Kidney epithelial cell (primary cell): ENCODE measurements around the gene TSEN15. TPM values are rescaled to one million over a fixed set of nuclear protein-coding genes. Genes with fewer than 3 reads are reported as not detected.

Source experiments
- DNase-seq: peaks from one replicate; pipeline ENCODE4 v3.0.0-alpha.2; 2010; ENCODE audit warnings: low read depth
- H3K27me3 ChIP-seq: 2 replicates; pipeline ENCODE4 v1.6.0; 2011; ENCODE audit warnings: low read length; ENCODE audit not compliant: control insufficient read depth, insufficient read depth
- H3K36me3 ChIP-seq: 2 replicates; pipeline ENCODE4 v1.5.1; 2011; ENCODE audit warnings: low read length; ENCODE audit not compliant: control insufficient read depth, insufficient read depth
- H3K4me3 ChIP-seq: 2 replicates; pipeline ENCODE4 v1.5.1; 2011; ENCODE audit warnings: low read depth, mild to moderate bottlenecking, control low read depth, low read length
- total RNA-seq: library from RNA; depleted of rRNA; stranded (reverse); fragments of >200 nt; gene quantifications from 2 replicates; pipeline ENCODE4 v1.2.3, GENCODE V29; 2015
- TF ChIP-seq, protein P1 (sequence below): IDR thresholded peaks from 2 replicates; pipeline ENCODE4 v1.5.1; 2011; ENCODE audit warnings: mild to moderate bottlenecking, moderate library complexity, low read length, control low read depth, inconsistent platforms; ENCODE audit not compliant: insufficient read depth, poor library complexity, severe bottlenecking

TSEN15 gene
- total RNA-seq, 1 donor from 2014 or later, result 50.1 TPM

DNA sequence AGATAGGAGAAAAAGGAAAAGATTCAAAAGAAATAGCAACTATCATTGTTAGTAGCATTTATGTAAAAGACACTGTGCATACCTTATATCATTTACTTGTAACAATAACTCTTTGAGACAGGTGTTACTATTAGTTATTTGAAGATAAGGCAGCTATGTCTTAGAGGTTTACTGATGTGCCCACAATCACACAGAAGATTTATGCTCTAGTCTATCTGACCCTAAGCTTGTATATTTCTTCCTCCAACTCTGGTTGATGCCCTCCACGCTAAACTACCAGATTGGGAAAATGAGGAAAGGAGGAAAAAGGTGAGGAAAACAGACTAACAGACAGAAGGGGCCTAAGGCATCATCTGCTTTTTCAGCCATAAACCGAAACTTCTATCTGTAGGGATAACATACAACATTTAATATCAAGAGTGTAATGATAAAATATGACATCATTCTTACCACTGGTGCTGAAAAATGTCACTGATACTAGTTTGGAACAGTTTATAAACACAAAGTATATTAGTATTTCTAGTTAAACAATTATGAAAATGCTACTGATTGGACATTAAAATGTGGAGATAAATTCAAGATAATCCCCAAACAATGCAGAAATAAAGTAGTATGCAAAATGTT, 19.1 kb upstream of the TSEN15 start:
- Histone ChIP-seq H3K36me3 (no peaks in the 10 kb centered on the region), H3K27me3 (peaks cover 10% of the 10 kb centered on the region), H3K4me3 (no peak overlapping the region)
- TF ChIP-seq, protein P1, sequence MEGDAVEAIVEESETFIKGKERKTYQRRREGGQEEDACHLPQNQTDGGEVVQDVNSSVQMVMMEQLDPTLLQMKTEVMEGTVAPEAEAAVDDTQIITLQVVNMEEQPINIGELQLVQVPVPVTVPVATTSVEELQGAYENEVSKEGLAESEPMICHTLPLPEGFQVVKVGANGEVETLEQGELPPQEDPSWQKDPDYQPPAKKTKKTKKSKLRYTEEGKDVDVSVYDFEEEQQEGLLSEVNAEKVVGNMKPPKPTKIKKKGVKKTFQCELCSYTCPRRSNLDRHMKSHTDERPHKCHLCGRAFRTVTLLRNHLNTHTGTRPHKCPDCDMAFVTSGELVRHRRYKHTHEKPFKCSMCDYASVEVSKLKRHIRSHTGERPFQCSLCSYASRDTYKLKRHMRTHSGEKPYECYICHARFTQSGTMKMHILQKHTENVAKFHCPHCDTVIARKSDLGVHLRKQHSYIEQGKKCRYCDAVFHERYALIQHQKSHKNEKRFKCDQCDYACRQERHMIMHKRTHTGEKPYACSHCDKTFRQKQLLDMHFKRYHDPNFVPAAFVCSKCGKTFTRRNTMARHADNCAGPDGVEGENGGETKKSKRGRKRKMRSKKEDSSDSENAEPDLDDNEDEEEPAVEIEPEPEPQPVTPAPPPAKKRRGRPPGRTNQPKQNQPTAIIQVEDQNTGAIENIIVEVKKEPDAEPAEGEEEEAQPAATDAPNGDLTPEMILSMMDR, result no peak
- DNase-seq, result no peak

DNA sequence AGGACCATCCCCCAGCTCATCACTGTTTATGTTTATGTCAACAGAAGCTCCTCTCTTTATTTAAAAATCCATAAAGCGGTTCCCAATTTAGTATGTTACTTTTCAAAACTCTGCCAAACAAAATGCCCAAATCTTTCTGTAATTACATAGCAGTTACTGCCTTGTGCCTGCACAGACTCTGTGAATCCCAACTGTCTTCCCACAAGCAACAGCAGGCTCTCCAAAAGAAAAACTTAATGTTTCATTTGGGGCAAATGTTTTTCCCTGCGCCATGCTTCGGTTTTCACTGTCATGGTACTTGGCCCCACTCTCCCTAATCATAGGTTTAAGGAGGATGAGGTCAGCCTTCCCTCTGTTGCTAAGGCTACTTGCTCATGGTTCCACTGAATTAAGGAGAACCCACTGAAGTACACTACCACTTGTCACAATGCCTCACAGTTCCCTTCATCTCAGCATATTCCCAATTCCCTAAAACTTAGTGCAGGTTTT, 18.6 kb upstream of the TSEN15 start:
- H3K27me3 ChIP-seq, result peaks cover 10% of the 10 kb centered on the region
- TF ChIP-seq, protein P1, result no peak

GRCh38 chr1:184033711-184034167, 17.8 kb upstream of the TSEN15 start:
- TF ChIP-seq, protein P1, result no peak
- Histone ChIP-seq H3K4me3 (no peak overlapping the region), H3K27me3 (peaks cover 10% of the 10 kb centered on the region), H3K36me3 (no peaks in the 10 kb centered on the region)
- no peak for DNase-seq

More for the DNA sequence above, 18.6 kb upstream of the TSEN15 start:
- no peak for DNase-seq
- H3K36me3 ChIP-seq, result no peaks in the 10 kb centered on the region
- H3K4me3 ChIP-seq, result no peak overlapping the region

DNA sequence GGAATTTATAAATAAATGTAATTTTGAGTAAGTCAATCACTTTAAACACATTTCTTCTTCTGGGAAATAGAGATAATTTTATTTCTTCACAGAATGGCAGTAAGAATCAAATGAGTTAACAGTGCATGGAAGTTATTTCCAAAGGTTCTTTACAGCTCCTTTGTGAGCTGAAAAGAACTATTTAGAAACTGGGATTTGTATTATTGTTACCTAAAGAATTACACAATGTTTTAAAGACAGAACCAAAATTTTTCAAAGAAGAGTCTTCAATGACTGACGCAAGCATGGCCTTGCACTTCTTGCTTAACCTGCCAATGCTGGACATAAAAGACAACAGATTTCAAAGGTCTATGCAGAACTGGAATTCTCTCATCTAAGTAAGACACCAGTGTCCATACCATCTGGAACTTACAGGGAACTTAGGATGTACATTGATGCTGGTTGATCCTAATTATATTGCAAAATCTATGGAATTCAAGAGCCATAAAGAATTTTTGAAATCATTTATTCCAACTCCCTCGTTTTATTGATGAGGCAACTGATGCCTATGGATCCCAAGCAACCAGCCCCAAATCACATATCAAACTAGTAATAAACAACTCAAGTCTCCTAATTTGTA, 16.7 kb upstream of the TSEN15 start:
- H3K36me3 ChIP-seq, result no peaks in the 10 kb centered on the region
- H3K27me3 ChIP-seq, result peaks cover 10% of the 10 kb centered on the region
- TF ChIP-seq, protein P1, result no peak
- no peak overlapping the region for H3K4me3 ChIP-seq
- no peak for DNase-seq

DNA sequence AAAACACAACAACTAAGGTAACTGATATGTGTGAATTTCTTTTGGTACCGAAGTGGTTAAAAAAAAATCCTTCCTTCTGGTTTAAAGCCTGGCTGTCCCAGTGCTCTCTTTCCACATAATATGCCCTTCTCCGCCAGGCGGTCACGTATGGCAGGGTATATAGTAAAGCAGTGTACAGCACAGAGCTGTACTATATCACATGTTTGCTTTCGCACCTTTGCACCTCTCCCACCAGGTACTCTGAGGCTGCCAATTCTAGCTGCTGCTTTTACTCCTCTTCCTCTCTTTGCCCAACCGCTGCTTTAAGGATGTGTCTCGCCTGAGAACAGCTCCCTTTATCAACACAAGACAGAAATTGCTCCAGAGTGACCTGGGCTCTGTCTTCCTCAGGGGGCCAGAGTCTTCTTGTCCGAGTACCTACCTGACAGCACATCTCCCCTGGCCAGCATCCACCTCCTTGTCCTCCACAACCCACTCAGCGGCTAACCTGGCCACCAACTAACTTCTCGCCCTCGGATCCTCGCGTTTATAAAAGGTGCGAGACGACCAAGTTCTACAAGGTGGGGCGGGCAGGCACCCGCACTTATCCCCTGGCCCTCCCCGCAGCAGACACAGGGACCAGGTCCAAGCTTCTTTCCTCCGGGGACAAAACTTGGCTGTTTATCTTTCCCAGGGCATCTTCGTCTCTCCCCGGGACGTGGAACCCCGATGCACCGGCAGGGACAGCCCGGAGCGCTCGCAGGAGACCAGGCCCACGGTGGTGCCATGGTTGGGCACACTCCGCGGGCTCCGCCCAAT, 15.6 kb upstream of the TSEN15 start:
- DNase-seq, result no peak
- Histone ChIP-seq H3K36me3 (no peaks in the 10 kb centered on the region), H3K4me3 (peak overlapping the region; percentile 58), H3K27me3 (peaks cover 10% of the 10 kb centered on the region)
- TF ChIP-seq, protein P1, result no peak
